ENCODE measurements around the gene DDX31.

The DDX31 gene

DNA sequence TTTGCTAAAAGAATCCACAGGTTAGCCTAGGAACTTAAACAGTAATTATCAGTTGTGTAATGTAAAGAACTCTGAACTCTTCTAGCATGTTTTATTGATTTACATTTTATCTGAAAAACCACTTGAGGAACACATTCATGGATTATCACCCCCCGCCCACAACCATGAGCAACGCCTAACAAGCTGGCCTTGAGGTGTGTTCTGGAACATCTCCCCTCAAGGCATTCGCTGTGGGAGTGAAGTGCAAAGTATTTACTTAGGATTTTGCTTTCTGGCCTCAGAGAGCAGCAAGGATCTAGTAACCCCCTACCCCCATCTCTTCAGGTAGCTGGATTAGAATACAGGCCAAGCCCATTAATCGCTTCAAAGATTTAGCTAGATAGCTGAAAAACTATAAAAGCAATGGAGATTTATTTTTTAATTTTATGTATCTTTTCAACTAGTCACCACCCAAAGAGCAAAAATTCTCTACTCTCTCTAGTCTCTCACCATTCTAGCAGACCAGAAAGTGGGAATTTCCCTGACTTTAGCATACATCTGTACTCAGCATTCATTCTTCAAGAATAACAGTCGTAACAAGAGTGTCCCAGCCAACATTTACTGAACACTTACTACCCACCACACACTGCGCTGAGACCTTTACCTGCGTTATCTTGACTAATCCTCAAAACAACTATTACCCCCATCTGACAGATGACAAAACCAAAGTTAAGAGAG lies 37.2 kb downstream of the DDX31 start:
- DNase-seq: no peak

DNA sequence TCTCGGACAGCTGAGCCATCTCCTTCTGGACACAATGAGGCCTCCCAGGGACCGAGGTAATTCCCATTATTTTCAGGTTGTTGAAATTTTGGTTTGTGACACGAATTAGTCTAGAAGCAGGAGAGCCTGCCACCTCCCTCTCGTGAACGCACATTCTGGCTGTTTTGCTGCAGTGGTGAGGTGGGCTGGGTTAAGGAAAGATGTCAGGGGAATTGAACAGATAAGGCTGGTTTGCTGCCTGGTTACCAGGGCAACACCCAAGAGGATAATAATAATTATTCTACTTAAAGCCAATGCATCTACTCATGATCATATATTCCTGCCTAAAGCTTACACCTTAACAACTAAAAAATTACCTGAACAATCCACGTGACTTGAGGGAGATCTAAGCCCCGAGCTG lies 38.1 kb downstream of the DDX31 start:
- DNase-seq: no peak

DNA sequence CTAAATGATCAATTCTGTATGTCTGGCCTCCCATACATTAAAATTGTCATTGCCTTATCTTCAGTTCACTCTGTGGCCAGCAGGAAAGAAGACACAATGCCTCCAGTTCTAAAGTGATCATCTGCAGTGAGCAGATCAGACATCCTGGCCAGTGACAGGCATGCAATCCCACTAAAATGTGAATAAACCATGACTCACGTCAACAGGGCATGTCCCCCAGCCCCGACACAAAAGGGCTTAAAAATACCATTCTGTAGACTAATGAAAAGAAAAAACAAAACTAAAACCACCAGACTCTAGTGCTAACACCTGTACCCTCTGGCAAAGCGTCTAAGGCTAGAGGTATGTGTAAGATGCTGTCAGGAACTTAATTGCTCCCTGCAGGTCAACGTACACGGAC lies 38.5 kb downstream of the DDX31 start:
- no peak for DNase-seq

DNA sequence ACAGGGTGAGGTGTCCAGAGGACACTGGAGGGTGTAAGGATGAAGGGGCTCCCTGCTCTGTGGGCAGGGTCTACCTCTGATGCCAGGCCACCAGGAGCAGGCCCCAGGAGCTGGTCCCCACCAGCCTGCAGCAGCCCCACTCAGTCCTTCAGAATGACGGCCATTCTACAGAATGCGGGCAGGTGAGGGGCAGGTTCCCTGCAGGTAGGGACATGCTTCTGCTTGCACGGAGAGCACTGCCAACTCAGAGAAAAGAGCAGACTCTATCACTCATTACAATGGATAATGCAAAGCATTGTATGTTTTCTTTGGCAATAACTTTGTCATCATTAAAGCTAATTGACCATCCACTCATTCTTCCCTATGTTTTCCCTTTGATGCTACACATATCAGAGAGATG lies 39.0 kb downstream of the DDX31 start:
- DNase-seq: no peak

DNA sequence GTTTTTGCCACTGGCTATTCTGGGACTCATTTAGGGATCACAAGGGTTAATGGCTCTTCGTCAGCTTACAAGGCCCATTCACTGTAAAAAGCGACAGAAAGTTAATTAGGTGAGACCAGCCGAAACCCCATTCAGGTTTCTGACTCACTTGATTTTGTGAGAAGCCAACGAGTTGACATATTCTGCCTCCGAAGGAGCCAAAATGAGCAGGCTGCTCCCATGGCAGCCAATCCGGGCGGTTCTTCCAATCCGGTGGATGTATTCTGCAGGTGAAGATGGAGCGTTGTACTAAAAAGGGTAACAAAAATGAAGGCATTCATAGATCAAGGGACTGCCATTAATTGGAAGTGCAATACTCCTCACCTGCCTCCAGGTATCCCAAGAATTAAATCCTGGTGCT lies 39.7 kb downstream of the DDX31 start:
- DNase-seq: no peak

DNA sequence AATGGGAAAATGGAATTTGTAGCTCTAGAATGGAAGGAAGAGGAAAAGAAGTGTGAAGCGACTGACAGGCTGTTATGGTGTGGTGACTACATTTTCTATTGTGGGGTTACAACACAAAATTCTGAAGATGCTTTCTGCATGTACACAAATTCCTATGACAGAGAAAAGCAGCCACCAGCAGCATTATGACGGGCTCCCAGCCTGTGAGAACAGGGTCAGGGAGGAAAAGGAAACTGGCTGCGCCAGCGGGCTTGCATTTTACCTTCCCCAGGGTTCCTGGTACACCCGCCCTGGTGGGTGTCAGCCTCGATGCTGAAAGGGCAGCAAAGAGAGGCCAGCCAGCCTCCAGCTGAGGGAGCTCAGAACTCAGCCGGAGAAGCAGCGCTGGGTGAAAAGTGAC lies 41.0 kb downstream of the DDX31 start:
- no peak for DNase-seq

DNA sequence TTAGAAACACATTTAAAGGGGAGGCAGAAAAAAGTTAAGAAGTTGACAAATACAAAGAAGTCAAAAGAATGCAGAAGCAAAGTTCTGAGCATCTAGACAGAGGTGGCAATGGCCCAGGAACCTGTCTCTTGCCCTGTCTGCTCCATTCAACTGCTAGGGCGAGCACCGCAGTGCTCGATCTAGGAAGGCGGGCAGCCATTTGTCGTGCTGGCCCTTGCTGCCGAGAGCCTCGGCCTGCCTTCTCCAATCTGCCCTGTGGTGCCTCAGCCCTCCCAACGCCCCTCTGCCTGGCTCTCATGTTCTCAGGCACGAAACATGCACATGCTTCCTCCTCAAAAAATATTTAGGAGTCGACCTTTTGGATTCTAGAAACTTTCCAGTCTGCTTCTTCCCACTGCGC lies 42.2 kb downstream of the DDX31 start:
- no peak for DNase-seq

DNA sequence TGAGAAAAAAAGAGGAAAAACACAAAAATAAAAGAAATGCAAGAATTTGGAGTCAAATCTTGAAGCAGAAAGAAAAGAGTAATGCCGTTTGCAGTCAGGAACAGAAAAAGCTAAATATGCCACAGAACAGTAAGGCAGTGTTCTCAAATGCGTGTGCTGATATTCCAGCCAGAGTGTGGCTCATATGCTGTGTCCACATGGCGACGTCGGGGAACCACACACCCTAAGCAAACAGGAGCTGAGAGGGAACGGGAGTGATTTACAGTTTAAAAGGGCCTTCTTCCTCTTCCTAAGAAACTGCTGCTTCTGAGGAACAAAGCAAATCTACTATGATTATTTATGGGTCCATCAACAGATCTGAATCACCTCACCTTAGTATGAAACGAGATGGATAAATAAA lies 42.7 kb downstream of the DDX31 start:
- DNase-seq: no peak

DNA sequence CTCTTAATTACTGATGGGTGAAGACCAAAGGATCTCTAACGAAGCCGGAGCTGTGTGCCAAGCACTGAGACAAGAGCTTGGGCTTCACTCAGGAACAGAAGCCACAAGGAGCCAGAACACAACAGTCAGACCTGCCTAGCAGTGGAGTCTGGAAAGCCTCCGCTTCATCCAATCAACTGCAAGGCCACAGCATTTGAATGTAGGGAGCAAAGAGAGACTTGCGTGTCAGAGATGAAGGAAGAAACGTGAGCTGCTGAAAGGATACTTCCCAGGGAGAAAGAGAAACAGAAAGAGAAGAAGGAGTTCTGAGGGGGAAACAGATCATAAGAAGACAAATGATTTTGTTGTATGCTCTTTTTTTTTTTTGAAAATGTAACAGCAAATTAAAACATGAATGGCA lies 43.5 kb downstream of the DDX31 start:
- DNase-seq: no peak

DNA sequence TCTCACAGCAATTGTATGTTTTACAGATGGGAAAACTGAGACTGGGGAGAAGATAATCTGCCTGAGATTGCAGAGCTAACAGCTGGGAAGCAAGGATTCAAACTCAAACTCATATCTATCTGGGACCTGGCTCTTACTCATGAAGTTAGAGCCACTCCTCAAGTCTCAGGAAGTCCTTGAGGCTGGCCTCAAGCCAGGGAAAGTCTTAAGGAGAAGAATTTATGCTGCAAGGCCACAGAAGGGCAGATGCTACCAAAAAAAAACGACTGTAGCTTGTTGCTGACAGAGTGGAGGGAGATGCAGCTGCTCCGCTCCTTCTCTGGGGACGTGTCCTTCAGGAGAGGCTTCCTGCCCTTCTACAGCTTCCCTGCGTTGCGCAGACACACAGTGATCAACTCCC lies 47.6 kb downstream of the DDX31 start:
- DNase-seq: peak; percentile 96

DNA sequence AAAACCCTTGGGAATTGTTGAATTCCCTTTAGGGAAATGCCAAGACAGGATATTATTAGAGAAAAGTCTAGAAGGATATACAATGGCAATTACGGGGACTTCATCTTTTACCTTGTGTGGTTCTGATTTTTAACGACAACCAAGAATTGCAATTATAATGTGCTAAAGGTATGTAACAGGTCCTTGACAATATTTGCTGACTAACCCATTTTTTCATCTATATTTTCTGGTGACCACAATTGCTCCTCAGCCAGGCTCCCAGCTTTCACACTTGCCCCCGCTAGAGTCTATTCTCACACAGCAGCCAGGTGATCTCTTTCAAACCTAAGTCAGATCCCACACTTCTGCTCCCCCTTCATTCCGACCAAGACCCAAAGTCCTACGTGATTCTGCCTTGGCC lies 53.1 kb downstream of the DDX31 start:
- DNase-seq: no peak

DNA sequence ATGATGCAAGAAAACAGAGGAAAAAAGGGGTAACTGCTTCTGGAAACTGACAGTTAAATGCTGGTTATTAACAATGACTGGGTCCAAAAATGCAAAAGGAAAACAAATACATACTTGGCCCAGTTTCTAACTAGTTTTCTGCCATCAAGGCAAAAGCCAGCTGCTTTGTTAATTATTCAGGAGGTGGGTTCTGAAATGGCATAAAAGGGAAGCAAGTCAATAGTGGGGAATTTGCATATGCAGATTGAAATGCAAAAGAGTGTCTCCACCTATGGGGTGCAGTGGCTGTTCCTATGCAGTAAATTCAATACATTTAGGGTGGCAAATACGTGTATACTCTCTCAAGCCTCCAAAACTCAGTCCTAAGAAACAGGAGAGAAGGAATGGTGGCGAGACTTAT lies 54.0 kb downstream of the DDX31 start:
- no peak for DNase-seq

DNA sequence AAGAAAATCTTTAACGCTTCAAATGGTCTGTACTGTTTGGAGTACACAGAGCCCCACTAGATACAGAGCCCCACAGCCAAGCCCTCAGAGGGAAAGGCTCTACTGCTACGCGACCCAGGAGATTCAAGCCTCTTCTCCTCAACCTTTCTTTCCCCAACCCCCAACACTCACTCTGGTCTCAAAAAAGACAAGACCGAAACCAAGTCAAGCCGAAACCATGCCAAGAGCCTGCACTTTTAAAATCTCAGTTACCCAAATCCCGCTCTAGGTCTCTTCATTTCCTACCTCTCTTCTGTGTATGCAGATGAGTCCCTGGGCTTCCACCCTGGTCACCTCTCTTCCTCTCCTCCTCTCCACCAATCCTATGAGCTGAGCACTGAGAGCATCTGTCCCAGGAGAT lies 55.5 kb downstream of the DDX31 start:
- DNase-seq: no peak

DNA sequence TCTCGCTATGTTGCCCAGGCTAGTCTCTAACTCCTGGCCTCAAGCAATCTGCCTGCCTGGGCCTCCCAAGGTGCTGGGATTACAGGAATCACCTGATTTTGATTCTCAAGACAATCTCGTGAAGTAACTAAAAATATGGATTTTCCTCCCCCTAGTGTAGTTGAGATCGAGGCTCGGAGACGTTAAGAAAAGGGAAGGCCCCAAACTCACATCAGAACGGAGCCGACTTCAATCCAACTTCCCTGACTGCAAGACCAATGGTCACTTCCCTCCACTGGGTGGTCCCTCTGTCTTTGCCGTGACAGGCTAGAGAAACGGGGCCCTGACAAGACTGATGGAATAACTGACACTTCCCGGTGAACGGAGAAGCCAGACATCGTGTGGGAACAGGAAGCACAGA lies 59.1 kb downstream of the DDX31 start:
- DNase-seq: peak; percentile 23

DNA sequence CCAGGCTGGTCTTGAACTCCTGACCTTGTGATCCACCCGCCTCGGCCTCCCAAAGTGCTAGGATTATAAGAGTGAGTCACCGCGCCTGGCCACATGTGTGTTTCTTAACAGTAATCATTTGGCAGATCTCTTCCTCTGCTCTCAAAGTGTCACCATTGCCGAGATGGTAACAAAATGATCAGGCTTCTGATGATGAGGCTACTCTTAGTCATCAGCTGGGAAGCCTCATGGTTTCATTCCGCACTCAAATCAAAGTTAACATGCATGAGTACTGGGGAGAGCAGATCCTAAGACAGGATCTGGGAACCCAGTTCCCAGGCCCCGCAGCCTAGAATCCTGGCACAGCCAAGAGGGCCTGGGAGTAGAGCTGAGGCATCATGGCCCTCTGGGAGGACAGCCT lies 60.0 kb downstream of the DDX31 start:
- no peak for DNase-seq

DNA sequence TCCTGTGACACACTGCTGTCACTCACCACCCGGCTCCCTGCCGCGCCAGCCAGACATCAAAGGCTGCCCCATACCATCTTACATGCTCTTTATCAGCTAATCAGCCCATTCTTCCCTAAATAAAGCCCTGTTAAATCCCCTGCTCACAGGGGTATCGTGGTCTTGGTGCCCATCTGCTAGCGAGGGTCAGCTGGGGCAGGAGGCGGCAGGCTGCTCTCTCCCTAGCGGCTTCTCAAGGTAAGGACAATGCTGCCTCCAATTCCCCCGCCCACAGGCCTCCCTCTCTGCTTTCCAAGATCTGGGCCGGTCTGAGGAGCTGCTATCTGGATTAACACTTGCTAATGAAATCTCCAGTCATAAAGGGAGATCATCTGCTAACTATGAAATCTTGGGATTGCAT lies 60.6 kb downstream of the DDX31 start:
- no peak for DNase-seq

DNA sequence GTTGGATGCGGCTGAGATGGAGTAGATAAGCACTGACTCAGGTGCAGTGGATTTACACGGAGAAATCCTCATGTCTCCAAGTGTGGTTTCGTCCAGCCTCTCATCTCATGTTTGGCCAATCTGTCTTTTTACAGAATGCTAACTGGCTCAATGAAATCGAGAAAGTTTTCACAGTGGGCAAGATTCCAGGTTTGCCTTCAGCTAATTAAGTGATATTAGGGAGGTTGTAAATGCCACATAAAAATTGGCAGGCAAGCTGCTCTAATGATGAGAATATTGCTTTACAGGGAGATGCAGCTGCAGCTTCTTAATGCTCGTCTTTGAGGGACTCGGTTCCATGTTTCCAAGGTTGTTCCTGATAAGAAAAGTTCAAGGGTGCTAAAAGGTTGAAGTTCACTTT lies 63.7 kb downstream of the DDX31 start:
- DNase-seq: no peak

DNA sequence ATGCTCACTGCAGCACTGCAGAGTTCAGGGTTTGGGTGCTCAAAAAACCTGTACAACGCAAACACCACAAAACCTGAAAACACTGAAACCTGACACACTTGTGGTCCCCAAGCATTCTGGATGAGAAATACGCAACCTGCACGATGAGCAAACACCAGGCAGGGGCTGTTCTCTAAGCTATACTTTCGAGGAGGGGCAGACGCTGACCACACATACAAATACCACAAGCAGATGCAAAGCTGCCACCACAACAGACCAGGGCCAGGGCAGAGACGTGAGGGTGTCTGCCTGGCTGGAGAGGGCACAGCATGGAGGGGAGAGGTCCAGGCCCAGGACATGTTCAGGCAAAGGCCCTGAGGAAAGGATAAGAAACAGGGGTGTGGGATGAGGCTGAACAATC lies 64.4 kb downstream of the DDX31 start:
- DNase-seq: no peak

DNA sequence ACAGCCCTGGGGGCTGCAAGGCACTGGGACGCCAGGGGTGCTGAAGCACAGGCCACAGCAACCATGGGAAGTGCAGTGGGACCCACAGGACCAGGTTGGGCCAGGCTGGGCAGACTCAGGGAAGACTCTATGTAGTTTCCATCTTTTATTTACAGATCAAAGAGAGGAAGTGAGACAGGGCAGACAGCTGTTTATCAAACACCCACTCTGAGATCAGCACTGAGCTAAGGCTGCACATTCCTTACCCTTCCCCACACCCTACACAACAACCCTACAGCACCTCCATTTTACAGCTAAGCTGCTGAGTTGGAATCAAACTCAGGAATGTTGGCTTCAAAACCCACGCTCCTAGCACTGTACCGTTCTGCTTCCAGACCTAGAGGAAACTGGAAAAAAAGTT lies 67.6 kb downstream of the DDX31 start:
- no peak for DNase-seq

DNA sequence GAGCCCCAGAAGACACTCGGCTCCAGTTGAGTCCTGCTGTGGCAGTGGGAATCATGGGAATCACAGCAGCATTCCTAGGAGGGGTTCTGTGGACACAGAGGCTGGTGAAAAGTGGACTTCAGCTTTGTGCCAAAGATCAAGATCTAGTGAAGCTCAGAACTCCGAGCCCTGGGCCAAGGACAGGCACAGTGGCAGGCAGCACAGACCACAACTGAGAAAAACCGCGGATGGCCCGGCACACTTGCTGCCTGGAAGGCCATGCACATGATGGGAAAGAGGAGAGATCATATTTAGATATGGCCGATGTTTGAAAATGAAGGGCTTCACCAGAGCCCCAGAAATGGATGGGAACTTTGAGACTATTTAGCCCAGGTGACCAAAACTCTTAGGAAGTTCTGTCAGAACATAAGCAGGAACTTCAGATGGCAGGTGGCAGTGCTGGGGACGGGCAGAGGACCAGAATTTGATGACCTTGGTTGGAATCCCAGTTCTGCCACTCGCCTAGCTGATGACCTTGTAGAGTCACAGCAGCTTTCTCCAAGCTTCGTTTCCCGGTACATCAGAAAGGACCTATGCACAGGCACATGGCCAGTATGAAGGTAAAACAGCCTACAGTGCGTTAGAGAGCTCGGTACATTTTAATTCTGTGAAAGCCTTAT lies 69.3 kb downstream of the DDX31 start:
- DNase-seq: no peak

DNA sequence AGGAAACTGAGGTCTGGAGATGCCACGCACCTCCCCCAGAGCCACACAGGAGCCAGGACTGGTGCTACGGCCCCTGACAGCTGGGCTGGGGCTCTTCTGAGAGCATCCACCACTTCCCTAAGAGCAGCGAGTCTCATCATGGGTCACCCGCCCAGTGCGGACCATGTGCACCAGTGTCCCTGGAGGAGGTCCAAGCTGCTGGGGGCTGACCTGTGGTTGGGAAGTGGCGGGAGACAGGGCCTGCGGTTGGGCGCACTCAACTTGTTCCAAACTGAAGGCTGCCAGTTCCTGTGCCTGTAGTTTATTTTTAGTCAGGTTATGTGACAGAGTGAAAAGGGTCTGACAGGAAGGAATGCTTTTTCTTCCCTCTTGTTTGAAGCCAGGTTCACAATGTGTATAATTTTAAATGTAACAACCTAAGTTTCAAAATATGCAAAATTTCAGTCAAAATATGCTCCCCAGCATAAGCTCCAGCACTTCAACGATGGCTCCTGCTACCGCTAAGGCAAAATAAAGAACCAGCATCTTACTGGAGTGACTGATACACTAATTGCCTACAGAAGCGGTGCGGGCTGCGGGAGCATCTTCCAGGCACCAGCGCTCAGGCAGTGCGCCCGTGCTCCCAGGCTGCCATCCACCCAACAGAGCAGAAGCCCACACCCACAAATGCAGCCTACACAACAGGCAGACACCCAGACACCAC lies 72.6 kb downstream of the DDX31 start:
- DNase-seq: no peak

DNA sequence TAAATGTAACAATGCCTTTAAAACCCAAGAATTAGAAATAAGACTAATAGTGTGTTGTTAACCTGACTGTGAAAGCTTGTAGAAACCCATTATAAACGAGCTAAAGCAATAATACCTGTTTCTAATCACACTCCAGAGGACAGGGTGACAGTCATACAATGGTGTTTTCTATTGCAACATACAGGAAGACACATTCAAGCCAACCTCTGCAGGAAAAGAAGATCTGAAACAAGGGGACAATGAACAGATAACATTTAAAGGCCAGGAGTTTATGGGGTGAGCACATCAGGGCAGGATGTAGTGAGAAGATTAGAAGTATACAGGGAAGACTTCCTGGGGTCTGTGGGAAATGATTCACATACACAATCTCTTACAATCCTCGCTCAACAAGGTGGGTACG lies 73.6 kb downstream of the DDX31 start:
- no peak for DNase-seq

DNA sequence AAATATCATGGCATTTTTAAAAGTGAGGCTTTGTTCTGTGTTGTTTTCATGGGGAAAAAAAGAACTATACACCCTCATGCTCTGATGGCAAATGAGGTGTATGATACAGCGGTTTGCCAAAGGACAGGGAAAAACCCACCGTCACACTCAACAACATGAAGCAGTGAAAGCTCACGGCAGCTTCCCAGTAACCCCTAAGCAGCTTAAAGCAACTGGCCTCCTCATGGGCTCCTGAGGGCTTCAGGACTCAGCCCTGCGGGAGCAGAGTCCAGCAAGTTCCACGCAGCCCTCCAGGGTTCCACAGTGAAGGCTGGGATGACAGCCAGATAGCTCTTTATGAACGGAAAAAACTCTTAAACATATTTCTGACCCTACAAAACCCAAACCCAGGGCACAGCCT lies 74.5 kb downstream of the DDX31 start:
- DNase-seq: no peak

DNA sequence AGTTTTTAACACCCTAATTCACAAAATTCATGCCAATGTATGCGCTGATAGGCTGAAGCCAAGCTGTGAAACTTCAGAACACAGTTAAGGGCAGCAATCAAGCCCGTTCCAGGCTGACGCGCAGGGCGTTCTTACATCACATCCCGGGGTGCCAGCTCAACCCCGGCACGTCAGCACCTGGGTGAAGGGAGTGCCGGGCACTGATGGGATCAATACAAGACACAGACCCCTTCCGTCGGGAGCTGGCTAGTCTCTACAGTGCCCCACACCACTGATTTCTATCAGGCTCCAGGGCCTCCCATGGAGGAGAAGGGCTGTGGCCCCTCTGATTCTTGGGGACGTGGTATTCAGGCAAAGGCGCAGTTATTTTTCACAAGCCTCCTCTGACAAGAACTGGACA lies 75.4 kb downstream of the DDX31 start:
- DNase-seq: no peak

DNA sequence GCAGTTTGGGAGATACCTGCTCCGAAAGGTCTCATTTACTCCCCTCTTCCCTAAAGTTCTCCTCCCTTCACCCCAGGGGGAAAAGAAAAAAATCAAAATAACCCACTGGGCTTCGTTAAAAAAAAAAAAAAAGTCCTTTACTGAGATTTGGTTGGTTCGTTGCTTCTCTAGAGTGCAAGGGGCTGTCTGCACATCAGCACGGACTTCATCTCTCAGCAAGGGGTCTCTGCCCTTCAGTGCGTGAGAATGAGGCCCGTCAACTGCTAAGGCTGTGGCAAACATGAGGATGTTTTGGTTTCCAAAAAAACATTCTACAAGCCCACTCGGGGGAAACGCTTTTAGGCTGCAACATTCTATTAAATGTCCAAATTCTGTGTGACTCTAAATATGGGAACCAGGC lies 77.3 kb downstream of the DDX31 start:
- DNase-seq: no peak
